Purkinje cell (primary cell): Measurements from ENCODE around the gene ZBTB26. TPM values are rescaled to one million over a fixed set of nuclear protein-coding genes. Genes with fewer than 3 reads are reported as not detected.

ENCODE experiments used
- polyA plus RNA-seq: library from polyadenylated mRNA; unstranded; fragments of >200 nt; fragmentation: Nextera tagmentation; gene quantifications from 2 replicates; pipeline ENCODE4 v1.2.1, GENCODE V29; 2014

ZBTB26 gene, protein sequence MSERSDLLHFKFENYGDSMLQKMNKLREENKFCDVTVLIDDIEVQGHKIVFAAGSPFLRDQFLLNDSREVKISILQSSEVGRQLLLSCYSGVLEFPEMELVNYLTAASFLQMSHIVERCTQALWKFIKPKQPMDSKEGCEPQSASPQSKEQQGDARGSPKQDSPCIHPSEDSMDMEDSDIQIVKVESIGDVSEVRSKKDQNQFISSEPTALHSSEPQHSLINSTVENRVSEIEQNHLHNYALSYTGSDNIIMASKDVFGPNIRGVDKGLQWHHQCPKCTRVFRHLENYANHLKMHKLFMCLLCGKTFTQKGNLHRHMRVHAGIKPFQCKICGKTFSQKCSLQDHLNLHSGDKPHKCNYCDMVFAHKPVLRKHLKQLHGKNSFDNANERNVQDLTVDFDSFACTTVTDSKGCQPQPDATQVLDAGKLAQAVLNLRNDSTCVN
- 0.74 and 4.3 TPM in 2 replicates for polyA plus RNA-seq

DNA sequence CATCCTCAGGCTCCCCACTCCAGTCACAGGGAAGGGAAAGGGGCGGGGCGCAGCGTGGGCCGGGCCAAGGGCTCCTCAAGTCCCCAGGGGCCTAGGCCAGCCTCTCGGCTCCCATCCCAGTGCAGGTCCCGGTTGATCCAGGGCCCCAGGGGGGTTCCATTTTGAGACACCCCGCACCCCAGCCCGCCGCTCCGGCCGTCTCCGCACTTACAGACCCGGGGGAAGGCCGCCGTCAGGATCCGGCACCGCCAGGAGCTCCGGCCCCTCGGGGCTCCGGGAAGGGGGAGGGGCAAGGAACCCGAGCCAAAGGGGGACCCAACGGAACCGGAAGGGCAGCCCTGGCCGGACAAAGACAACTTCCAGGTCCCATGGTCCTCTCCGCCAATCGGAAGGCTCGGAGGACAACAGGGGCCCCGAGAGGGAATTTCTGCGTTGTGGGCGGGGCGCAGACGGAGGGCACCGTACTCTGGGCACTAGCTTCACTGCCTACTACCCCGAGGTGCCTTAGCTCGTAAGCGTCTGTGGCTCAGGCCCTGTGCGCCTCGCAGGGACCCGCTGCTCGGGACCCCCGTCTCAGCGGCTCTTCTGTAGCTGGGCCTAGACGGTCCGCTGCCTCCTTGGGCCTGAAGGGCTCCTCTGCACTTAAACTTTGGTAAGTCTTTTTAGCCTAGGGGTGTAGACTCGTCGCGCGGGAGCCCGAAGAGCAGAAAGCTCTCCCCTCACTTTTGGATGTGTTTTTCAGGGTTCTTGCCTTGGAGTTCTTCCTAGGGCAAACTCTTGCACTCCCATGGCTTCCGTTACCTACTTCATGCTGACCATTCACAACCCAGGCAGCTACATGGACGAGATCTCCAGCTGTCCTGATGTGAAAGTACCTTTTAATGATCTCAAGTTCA, at the start of gene ZBTB26:
Gene ZBTB26, minus strand, starts transcription at position 287 of the 896 bp plus-strand sequence. CDS start 11,578 bp downstream, outside the sequence.

DNA sequence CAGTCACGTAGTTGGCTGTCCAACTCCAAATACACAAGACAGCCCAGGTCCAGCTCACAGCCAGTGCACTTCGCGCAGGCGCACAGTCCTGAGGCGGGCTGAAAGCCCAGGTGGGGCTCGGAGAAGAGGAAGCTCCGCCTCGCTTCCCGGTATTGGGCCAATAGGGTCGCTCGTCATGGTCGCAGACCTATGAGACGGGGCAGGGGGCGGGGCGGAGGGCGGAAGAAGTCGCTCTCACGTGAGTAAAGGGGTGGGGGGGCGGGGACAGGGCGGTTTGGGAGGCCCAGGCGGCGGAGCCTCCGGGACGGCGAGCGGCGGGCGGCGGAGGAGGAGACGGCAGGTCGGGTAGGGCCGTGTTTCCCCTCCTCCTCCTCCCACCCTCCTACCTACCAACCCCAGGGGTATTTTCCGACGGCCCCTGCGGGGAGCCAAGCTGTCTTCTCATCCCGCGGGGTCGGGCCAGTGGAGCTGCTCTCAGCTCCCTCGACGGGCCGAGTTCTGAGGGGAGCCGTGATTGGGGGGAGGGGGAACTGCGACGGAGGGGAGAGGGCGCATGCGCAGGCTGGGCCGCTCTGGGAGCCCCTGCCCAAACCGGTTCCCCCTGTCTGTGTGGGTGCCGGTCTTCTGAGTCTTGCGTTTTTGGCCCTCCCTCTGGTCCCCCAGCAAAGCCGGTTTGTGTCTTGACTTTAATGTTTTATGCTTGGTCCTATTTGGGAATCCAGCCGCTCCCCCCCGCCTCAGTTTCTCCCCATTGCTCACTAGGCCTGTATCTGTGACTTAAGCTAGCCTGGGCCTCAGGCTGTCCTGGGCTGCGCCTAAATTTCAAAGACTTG, 9.7 kb upstream of the ZBTB26 start, which contains the start of gene RABGAP1:
Gene RABGAP1, plus strand, starts transcription at position 272 of the 833 bp plus-strand sequence. CDS start 16,040 bp downstream, outside the sequence.

DNA sequence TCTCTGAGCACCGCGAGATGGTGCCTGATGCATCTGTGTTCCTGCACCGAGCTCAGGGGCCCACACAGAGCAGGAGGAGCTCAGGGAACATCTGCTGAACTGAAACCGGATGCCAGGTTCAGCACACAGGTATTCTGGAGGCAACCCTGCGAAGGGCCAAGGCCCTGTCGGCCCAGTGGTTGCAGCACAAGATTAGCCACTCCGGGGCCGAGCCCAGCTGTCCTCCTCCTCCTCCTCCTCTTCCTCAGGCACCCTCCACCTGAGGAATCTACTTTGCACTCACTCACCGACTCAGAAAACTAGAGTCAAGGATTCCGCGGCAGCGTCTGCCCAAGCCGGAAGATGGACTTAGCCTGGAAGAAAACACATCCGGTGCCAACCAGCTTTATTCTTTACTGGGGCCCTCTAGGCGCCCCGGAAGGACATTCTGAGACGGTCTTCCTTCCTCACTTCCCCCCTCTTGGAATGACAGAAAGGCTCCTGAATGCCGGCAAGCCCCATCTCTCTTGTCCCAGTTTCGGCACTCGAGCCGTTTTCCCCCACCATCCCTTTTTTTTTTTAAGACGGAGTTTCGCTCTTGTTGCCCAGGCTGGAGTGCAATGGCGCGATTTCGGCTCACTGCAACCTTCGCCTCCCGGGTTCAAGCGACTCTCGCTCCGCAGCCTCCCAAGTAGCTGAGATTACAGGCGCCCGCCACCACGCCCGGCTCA, 18.2 kb downstream of the ZBTB26 start, which contains the start of gene ZBTB6:
Gene ZBTB6, minus strand, starts transcription at position 360 of the 710 bp plus-strand sequence. CDS start 1,251 bp downstream, outside the sequence.

DNA sequence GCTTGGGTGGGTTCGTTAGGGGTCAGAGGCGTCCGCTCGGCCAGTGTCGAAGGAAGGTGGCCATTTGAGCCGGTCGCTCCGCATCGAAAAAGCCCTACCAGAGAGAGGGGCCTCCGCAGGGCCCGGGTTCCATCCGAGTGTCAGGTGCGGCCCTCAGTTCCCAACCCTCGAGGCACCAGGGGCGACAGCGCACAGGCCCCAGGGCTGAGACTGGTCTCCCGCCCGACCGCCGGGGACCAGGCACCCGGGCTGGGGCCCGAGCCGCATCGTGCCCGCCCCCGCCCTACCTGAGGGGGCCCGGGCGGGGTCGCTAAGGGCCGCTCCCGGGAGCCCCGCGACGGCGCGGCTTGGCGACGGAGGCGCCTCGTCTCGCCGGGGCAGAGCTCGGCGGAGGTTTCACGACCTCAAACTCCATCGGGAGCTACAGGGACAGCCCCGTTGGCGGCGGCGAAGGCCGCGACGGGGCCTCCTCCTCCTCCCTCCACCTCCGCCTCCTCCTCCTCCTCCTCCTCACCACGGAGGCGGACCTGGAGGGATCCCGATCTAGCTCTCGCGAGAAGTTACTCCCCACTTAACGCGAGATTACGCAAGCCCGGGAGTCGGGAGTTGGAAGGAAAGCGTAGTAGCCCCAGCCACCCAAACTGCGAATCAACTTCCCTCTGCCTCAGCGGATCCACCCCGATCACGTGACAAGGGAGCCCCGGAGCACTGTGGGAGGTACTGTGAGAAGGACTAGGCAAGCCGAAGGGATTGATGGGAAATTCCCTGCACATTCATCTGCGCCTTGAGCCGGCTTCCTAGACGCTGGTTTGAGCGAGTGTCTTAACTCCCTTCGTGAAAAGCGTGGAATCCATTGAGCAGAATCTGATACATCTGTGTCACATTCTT, 26.2 kb downstream of the ZBTB26 start, which contains the start of gene RC3H2:
Gene RC3H2, minus strand, starts transcription at position 537 of the 888 bp plus-strand sequence. CDS start 7,850 bp downstream, outside the sequence.

Other genes starting within 250 kb of the ZBTB26 start
- not detected in 2 replicates for gene OR1L4, start 207.5 kb downstream of the ZBTB26 start, polyA plus RNA-seq
- gene OR1L6, start 189.2 kb downstream of the ZBTB26 start, polyA plus RNA-seq = not detected in 2 replicates
- not detected in 2 replicates for gene OR5C1, start 142.6 kb downstream of the ZBTB26 start, polyA plus RNA-seq
- gene OR1K1, start 131.4 kb downstream of the ZBTB26 start, polyA plus RNA-seq = not detected in 2 replicates
- gene PDCL, start 102.9 kb downstream of the ZBTB26 start, polyA plus RNA-seq = 6.6 and 11.1 TPM in 2 replicates
- 28.1 and 33.0 TPM in 2 replicates for gene RC3H2, start 26.2 kb downstream of the ZBTB26 start, polyA plus RNA-seq
- gene ZBTB6, start 18.2 kb downstream of the ZBTB26 start, polyA plus RNA-seq = 2.2 and 4.3 TPM in 2 replicates
- gene RABGAP1, start 9.5 kb upstream of the ZBTB26 start, polyA plus RNA-seq = 15.6 and 24.7 TPM in 2 replicates
- gene GPR21, start 102.2 kb upstream of the ZBTB26 start, polyA plus RNA-seq = 2.5 TPM in 1 of 2 replicates, not detected in the other